ENCODE measurements around the gene ZFHX3. TPM values are rescaled to one million over a fixed set of nuclear protein-coding genes. Genes with fewer than 3 reads are reported as not detected.

Gene ZFHX3
- total and polyA plus RNA-seq, 2 donors (not counting 1 experiment from before 2014, with no cell fraction given): 0.54 to 6.6 TPM

DNA sequence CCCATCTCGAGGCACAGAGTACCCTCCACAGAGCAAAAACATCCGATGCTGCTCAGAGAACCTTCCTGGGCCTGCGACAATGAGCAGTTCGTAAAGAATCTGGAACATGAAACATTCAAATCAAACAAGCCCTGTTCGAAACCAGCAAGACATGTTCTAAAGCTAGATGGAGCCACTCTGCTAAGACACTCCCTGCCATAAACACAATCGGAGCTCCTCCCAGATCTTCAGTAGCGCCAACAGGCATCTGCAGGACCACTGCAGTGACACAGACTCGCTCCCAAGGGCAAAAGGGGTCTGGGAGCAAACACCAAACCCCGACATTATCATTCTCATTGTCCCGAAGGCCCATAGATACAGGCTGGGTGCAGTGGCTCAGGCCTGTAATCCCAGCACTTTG lies 108.7 kb downstream of the ZFHX3 start:
- intact Hi-C loops (cut with micrococcal nuclease): no loop called here
- H3K9me3 ChIP-seq (ENCODE audit: control extremely low read depth in 1 of 3, control insufficient read depth in 2 of 3, insufficient read depth in 1 of 3, low read length in 2 of 3): peaks cover 0 to 3% (median 0%) of the 10 kb centered on the region in 3 donors
- Mint-ChIP-seq H3K4me1 (no peaks in the 10 kb centered on the region), H3K9me3 (ENCODE audit: insufficient read depth) (no peaks in the 10 kb centered on the region), H3K27me3 (no peaks in the 10 kb centered on the region), H3K4me3 (no peak overlapping the region), H3K27ac (no peak overlapping the region)
- H3K9ac ChIP-seq (ENCODE audit: low read length): no peak overlapping the region
- CTCF ChIA-PET: interaction anchor here (0.5 kb wide), 1 partner anchor 17 kb away, joined by 3 read pairs; no protein-coding TSS in a partner anchor
- no peak overlapping the region for H2AFZ ChIP-seq (ENCODE audit: insufficient read depth, low read depth, low read length, poor library complexity, severe bottlenecking)
- POLR2A ChIA-PET: no interaction called here
- H3K36me3 ChIP-seq (replicated peaks in 1 of 2; ENCODE audit: control extremely low read depth in 1 of 2, control insufficient read depth in 1 of 2, extremely low read depth in 1 of 2, insufficient read depth in 2 of 2, low read length in 1 of 2): no peaks in the 10 kb centered on the region
- no peak overlapping the region for H3K4me2 ChIP-seq (replicated peaks; ENCODE audit: low read depth, low read length, poor library complexity, severe bottlenecking)
- TF ChIP-seq, protein P1, sequence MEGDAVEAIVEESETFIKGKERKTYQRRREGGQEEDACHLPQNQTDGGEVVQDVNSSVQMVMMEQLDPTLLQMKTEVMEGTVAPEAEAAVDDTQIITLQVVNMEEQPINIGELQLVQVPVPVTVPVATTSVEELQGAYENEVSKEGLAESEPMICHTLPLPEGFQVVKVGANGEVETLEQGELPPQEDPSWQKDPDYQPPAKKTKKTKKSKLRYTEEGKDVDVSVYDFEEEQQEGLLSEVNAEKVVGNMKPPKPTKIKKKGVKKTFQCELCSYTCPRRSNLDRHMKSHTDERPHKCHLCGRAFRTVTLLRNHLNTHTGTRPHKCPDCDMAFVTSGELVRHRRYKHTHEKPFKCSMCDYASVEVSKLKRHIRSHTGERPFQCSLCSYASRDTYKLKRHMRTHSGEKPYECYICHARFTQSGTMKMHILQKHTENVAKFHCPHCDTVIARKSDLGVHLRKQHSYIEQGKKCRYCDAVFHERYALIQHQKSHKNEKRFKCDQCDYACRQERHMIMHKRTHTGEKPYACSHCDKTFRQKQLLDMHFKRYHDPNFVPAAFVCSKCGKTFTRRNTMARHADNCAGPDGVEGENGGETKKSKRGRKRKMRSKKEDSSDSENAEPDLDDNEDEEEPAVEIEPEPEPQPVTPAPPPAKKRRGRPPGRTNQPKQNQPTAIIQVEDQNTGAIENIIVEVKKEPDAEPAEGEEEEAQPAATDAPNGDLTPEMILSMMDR (IDR thresholded peaks at IDR 0.05): no peak
- no peak for TF ChIP-seq EZH2 (IDR thresholded peaks at IDR 0.05; ENCODE audit: borderline replicate concordance, insufficient read depth, low read depth, low read length, poor library complexity, severe bottlenecking)
- no peaks in the 10 kb centered on the region for H3K4me1 ChIP-seq (ENCODE audit: control insufficient read depth in 2 of 2, insufficient read depth in 2 of 2, low read length in 2 of 2)
- H3K27ac ChIP-seq (ENCODE audit: low read length in 2 of 2): no peak overlapping the region
- H3K79me2 ChIP-seq (ENCODE audit: control insufficient read depth, insufficient read depth, low read length): no peaks in the 10 kb centered on the region
- H4K20me1 ChIP-seq (ENCODE audit: control insufficient read depth, insufficient read depth, low read length, poor library complexity, severe bottlenecking): no peaks in the 10 kb centered on the region
- DNase-seq: no peak
- no peaks in the 10 kb centered on the region for H3K27me3 ChIP-seq (replicated peaks in 1 of 4; ENCODE audit: control extremely low read depth in 1 of 4, control insufficient read depth in 3 of 4, insufficient read depth in 4 of 4, low read length in 3 of 4)
- WGBS (ENCODE audit: insufficient coverage): 93% methylated on average over 10 of the region's 10 CpGs
- no peak for ATAC-seq (ENCODE audit: low read depth)
- H3K4me3 ChIP-seq (ENCODE audit: control extremely low read depth in 1 of 5, extremely low read depth in 1 of 5, insufficient read depth in 1 of 5, low read depth in 2 of 5, low read length in 4 of 5): no peak overlapping the region

DNA sequence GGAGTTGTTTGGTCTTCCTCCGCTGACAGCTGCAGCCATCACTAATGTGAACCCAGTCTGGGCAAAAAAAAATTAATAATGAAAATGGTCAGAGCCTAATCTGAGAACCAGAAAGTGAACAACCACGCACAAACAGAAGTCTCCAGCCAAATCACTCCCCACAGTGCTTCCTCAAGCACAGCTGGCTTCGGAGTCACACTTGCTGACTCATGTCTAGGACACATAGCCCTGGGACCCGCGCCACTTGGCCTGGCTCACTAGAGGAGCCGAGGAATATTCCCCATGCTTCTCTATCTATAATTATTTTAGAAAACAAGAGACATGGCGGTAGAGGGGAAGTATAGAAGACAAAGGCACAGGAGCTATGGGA lies 109.1 kb downstream of the ZFHX3 start:
- Histone ChIP-seq H3K4me1 (ENCODE audit: control insufficient read depth in 2 of 2, insufficient read depth in 2 of 2, low read length in 2 of 2) (no peaks in the 10 kb centered on the region), H2AFZ (ENCODE audit: insufficient read depth, low read depth, low read length, poor library complexity, severe bottlenecking) (no peak overlapping the region), H3K9me3 (ENCODE audit: control extremely low read depth in 1 of 3, control insufficient read depth in 2 of 3, insufficient read depth in 1 of 3, low read length in 2 of 3) (peaks cover 0 to 3% (median 0%) of the 10 kb centered on the region in 3 donors), H3K79me2 (ENCODE audit: control insufficient read depth, insufficient read depth, low read length) (no peaks in the 10 kb centered on the region), H3K4me2 (replicated peaks; ENCODE audit: low read depth, low read length, poor library complexity, severe bottlenecking) (no peak overlapping the region), H3K36me3 (replicated peaks in 1 of 2; ENCODE audit: control extremely low read depth in 1 of 2, control insufficient read depth in 1 of 2, extremely low read depth in 1 of 2, insufficient read depth in 2 of 2, low read length in 1 of 2) (no peaks in the 10 kb centered on the region), H4K20me1 (ENCODE audit: control insufficient read depth, insufficient read depth, low read length, poor library complexity, severe bottlenecking) (no peaks in the 10 kb centered on the region), H3K27me3 (replicated peaks in 1 of 4; ENCODE audit: control extremely low read depth in 1 of 4, control insufficient read depth in 3 of 4, insufficient read depth in 4 of 4, low read length in 3 of 4) (no peaks in the 10 kb centered on the region), H3K27ac (ENCODE audit: low read length in 2 of 2) (no peak overlapping the region), H3K4me3 (ENCODE audit: control extremely low read depth in 1 of 5, extremely low read depth in 1 of 5, insufficient read depth in 1 of 5, low read depth in 2 of 5, low read length in 4 of 5) (no peak overlapping the region), H3K9ac (ENCODE audit: low read length) (no peak overlapping the region)
- ATAC-seq (ENCODE audit: low read depth): no peak
- POLR2A ChIA-PET: no interaction called here
- Mint-ChIP-seq H3K9me3 (ENCODE audit: insufficient read depth) (no peaks in the 10 kb centered on the region), H3K27me3 (no peaks in the 10 kb centered on the region), H3K27ac (no peak overlapping the region), H3K4me3 (no peak overlapping the region), H3K4me1 (no peaks in the 10 kb centered on the region)
- TF ChIP-seq, protein P1 (IDR thresholded peaks at IDR 0.05): no peak
- TF ChIP-seq EZH2 (IDR thresholded peaks at IDR 0.05; ENCODE audit: borderline replicate concordance, insufficient read depth, low read depth, low read length, poor library complexity, severe bottlenecking): no peak
- CTCF ChIA-PET: interaction anchor here (0.5 kb wide), 1 partner anchor 18 kb away, joined by 3 read pairs; no protein-coding TSS in a partner anchor
- DNase-seq: no peak
- intact Hi-C loops (cut with micrococcal nuclease): no loop called here
- WGBS (ENCODE audit: insufficient coverage): 61% methylated on average over 2 of the region's 7 CpGs

Measured in B cell (primary cell).